Hematopoietic multipotent progenitor cell treated with erythropoietin and hydrocortisone succinate and interleukin-3 and kit ligand, for 8 days (in vitro differentiated cells): ENCODE measurements around the gene SLC24A4.

Experiments used
- DNase-seq: peaks from one replicate; pipeline ENCODE4 v3.0.0-alpha.2; 2015

SLC24A4 gene

DNA sequence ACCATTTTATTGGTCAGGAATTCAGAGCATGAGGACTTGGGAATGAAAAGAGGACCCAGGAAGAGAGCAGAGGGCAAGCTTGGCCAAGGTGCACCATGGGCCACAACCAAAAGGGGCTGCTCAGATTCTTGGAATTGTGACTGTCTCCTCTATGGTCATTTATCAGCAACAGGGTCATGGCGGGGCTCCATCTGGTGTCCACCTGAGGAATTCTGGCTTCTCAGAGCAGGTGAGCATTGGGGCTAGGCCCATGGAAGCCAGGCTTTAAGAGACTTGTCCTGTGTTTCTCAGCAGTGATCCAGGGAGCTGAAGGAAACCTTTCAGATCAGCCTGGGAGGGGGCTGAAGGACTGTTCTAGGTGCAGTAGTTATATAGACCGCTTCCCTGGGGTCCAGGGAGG is 188.0 kb downstream of the SLC24A4 start:
- DNase-seq, result no peak

DNA sequence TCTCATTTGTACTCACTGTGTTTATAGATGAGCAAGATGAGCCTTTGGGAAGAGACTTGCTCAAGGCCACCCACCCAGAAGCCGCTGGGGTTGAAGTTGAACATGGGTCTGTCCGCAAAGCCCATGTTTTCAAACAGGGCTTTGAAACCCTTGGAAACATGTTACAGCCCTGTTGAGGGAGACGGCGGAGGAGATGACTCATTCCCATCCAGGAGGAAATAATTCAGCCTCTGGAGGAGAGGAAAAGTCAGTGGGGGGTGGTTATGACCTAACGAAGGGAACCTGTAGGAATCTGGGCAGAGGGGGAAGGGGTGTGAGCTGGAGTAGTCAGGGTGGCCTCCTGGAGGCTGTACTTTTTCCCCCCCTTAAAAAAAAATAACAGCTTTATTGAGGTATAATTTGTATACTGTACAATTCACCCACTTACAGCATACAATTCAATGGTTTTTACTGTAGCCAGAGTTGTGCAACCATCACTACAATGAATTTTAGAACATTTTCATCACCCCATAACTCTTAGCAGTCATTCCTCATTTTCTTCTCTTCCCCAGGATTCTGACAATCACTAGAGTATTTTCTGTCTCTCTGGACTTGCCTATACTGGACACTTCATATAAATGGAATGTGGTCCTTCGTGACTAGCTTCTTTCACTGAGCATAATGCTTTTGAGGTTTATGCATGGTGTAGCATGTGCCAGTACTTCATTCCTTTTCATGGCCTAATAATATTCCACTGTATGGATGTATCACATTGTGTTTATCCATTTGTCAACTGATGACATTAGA is 188.7 kb downstream of the SLC24A4 start:
- DNase-seq, result no peak

DNA sequence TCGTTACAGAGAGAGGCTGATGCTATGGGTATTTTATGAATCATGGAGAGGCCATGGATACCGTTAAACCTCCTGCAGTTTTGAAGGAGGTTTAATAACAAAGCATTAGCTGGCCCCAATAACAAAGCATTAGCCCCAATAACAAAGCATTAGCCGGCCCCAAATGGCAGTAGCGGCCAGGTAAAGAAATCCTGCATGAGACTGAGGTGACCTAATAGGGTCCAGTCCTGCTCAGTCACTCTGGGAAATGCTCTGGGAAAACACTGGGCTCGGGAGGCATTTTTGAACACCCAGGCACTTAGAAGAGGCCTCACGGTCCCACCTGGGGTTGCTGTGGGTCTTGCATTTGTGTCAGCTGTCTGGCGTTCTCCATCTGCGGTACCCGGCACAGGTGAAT is 189.8 kb downstream of the SLC24A4 start:
- DNase-seq, result no peak

DNA sequence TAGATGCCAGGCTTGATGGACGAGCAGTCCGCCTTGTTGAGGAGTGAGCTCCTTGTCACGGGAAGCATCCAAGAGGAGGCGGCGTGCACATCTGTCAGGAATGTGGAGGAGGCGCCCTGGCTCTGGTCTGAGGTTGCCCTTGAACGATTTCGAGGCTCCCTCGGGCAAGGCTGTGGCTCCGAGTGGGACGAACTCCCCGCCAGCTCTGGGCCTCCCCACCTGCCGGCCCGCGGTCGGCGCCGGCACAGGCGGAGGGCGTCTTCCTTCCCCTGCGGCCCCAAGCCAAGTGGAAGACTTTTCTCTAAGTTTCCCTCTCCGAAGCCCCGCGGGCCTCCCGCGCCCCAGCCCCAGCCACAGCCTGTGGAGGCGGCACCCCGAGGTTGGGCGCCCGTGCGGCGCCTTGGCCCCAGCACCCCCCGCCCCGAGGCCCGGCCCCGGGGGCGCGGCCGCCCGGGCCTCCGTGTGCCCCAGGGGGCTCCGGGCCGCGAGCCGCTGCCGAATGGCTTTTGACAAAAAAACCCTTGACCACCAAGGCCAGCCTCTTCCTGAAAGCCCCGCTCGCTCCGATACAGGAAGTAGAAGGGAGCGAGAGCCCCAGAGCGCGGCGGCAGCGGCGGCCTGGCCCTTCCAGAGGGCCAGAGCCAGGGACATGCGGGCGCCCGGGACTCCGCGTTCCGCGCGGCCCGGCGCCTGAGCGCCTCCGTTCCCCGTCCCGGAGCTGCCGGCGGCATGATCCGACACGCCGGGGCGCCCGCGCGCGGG is 190.4 kb downstream of the SLC24A4 start, which contains the start of gene RIN3:
Gene RIN3, plus strand, starts transcription at position 578 of the 762 bp plus-strand sequence. Its CDS starts 152 bp downstream, at position 730.
- peak; percentile 58 for DNase-seq

DNA sequence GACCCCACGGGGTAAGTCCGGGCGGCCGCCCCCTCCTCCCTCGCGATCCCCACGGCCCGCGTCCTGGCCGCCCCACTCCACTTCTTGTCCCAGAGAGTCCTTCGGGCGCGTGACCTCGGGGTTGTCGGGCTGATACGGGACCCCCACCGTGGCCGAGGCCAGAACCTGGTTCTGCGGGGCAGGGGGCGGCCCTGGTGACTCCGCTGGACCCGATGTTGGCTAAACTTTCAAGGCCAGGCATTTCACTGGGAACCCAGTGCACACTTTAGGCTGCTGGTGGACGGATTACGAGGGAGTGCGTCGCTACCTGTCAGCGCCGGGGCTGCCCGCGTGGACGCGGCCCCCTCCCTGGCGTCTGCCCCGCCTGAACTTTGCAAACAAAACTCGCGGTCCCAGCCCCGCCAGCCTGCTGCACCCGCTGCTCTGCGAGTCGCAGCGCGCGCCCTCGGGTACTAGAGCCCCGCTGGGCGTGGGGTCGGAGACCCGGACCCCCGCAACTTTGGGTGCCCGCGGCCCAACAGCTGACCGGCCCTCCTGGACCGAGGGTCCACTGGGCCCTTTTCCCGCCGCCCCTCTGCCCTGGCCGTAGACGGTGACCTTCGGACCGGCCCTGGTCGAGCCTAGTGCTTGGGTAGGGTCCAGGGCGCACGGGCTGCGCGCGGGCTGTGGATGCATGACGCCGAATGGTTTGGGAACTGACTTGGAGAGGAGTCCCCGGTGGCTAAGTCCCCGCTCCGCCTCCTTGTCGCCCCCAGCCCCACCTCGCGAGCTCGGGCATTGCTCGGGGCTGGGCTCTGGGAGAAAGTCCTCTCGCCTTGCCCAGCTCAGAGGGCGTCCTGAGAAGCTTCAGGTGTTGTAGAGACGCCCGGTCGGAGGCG is 191.2 kb downstream of the SLC24A4 start:
- DNase-seq, result no peak

DNA sequence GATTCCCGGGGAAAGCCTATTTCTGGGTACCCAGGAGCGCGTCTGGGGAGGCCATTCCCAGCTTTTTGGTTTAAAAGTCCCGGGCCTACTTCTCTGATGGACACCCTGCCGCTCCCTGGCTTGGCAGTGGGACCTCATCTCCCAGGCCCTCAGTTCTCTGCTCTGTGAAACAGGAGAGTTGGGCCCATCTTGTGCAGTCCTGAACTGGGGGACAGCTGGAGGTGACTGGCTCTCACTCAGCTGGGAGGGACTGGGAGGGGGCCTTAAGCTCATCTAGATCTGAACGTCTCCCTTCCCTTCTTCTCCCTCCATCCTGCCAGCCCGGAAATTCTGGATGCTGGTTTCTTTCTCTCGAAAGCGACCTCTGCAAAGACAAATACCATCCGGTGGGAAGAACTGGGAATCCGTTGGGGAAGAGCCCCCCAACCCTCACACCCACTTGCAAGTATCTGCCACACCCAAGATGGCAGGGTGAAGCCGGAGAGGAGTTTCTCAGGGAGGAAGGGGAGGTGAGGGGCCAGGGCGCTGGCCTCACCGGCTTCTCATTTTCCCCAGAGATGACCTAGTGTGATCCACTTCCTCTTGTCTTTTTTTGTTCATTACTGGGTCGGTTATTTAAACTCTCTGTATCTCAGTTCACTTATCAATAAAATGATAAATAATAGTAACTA is 192.0 kb downstream of the SLC24A4 start:
- DNase-seq, result no peak

DNA sequence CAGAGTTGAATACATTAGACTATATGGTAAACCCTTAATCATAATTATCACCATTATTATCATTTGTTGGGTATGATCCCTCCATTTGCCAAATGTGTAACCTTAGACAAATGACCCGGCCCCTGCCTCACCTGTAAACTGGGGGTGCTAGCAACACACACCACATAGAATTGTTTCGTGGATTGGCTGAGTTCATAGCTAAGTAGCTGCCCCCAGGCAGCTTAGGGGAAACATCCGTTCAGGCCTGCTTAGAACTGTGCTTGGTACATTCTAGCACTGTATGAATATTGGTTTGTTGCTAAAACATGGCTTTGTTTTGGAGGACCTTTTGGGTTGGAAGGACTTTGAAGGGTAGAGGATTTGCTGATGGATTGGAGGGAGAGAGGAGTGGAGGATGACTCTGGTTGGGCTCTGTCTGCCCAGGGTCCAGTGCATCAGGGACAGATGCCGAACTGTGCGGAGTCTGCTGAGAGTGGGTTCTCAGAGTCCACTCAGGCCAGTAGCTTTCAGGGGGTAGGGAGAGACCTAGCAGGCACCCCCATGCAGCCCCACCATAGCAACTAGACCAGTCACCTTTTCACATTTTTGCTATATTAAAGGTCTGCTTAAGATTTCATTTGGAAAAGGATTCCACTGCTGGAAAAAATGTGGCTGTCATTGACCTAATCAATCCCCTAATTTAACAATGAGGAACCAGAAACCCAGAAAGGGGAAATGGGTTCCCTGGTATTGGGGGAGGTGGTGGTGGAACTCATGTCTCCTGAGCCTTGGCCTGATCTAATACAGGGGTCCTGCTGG is 192.8 kb downstream of the SLC24A4 start:
- no peak for DNase-seq

DNA sequence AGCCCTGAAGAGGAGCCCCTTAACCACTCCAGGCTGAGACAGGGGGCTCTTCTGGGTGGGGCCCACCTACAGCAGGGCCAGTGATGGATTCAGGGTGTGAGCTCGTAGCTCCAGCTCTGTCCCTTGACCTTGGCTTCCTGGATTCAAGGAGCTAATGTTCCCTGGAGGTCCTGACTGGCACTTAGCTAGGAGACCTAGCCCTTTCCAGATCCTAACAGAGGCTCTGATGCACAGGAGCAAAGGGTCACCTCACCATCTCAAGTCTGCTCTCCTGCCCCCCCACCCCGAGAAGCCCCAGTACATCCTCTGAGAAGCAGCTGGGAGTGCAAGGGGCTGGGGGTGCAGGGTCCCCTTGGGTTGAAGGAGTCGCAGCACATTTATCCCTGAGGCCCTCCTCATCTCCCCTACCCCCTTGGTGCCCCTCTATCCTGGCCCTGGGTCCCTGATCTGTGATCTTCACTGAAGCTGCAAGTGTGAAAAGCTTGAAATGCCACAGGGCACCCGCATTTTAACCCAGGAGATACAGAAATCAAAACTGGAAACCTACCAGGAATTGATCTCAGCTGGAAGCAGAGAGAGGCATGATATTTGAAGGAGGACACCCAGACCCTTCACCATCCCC is 193.5 kb downstream of the SLC24A4 start:
- no peak for DNase-seq

DNA sequence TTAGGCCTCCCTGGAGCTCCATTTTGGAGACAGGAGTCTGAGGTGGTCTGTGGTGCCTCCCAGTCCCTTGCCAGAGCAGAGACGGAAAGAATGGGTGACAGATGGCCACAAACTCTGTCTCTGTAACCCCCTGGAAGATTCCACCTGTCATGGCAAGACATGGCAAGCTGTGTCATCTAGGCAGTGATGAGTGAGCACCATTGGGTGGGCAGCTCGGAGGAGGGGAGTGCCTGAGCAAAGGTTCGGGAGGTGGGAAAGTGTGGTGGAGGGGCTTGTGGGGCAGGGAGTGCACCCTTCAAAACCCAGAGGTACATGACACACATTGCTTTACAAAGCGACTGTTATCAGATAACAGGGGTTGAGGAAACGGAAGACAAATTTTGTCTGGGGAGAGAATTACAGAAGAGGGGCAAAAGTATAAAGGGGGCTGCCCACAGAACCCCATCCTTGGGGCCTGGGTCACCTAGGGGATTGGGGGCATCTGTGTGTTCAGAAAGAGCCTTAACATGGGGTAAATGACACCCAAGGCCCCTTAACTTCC is 194.1 kb downstream of the SLC24A4 start:
- DNase-seq, result no peak

DNA sequence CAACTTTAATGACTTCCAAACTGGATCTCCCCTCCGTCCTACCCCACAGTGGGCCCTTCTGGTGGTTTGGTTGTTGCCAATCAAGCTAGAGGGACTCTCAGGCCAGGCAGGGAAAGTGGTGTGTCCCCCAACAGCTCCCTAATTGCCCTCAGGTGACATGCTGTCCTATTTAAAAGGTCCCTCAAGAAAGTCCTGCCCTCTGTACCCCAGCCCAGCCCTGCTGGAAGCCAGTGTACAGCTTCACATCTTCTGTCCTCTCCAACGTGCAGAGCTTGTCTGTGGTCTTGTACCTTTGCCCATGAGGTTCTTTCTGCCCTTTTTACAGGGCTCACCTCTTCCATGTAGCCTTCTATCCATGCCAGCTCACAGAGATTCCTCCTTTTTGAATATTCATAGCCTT is 194.8 kb downstream of the SLC24A4 start:
- DNase-seq, result no peak

DNA sequence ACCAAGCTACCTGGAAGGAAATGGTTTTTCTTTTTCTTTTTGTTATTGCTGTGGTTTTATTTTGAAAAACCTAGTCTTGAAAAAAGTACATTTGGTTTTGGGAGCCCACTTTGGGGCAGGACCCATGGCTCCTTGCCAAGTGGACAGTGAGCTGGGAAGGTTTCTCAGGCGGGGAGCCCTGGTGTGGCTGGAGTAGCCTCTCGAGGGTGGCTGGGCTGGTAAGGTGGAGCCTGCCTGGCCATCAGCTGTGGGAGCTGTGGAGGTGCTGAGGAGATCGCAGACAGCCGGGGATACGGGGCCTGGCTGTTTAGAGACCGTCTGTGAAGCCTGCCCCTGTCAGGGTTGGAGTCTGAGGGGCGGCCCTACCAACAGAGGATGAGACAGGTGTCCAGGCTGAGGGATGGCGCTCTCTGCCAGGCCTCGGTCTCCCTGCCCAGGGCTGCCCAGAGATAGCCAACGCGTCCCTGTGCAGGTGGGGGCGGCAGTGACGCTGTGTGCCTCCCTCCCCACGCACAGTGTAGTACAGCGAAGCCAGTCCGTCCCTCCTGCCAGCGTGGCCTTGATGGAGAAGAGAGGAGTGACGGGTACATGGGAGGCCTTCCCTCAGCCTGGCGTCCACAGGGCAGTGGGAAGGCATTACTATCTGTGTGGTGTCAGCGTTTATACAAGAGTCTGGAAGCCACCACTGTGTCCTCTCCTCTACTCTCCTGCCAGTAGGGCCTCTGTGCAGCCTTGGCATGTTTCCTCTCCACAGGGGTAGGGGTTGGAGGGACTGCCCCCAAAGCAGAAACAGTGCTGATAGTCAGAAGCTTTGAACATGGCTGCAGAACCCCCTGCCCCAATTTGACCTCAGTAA is 196.5 kb downstream of the SLC24A4 start:
- no peak for DNase-seq

DNA sequence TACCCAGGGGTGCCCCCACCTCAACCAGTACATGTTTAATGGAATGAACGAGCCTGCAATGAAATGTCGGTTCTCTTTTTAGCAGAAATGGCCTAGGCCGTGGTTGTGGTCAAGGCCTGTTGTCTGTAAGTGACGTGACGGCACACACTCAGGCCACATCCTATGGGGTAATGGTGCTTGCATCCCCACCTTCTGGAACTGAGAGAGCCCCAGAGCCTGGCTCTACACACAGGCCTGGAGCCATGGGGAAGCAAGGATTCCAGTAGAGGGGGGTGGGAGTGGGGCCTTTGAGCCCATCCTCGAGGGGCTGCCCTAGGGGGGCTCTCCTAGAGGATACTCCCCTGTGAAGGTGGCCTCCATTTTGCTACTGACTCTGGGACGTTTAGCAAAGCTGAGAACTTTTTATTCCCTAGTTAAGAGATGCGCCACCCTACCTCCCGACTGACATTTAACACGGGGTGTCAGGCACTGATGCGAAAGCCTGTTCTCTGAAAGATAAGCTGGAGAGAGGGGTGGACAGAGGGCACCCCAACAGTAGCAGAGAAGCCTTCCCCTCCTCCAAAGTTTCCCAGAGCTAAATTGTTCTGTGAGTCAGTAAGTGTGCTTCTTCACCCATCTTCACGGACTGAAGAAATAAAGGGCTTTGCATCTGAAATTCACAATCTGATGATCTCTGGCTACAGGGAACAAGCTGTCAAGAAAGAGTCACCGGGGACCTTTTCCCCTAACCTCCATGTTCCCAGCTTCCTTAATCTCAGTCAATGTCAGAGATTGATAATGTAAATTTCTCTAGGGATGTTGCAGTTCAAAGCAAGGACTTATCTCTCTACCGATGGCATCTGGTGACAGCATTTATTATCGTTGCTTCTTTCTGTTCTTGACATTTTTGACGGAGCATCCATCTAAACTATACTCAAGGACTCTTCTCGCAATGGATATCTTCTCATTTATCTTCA is 197.4 kb downstream of the SLC24A4 start:
- DNase-seq, result peak; percentile 81

DNA sequence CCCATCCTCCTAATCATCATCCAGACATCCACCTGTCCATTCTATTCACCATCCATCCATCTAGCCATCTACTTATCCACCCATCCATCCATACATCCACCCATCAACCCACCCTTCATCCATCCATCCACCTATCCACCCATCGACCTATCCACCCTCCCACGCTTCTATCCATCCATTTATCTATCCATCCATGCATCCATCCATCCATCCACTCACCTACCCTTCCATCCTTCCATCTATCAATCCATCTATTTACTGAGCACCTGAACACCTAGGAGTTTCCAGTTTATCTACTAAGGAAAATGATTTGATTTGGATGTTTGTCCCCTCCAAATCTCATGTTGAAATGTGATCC is 198.1 kb downstream of the SLC24A4 start:
- DNase-seq, result no peak

DNA sequence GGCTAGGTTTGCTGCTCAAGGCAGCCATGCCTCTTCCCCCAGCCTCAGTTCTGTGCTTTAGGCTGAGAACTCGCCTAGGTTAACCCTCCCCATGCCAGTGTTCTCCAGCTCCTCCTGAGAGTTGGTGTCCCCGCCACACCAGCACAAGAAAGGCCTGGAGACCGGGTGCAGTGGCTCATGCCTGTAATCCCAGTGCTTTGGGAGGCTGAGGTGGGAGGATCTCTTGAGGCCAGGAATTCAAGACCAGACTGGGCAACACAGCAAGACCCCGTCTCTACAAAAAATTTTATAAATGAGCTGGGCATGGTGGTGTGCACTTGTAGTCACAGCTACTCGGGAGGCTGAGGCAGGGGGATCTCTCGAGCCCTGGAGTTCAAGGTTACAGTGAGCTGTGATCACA is 200.8 kb downstream of the SLC24A4 start:
- no peak for DNase-seq

DNA sequence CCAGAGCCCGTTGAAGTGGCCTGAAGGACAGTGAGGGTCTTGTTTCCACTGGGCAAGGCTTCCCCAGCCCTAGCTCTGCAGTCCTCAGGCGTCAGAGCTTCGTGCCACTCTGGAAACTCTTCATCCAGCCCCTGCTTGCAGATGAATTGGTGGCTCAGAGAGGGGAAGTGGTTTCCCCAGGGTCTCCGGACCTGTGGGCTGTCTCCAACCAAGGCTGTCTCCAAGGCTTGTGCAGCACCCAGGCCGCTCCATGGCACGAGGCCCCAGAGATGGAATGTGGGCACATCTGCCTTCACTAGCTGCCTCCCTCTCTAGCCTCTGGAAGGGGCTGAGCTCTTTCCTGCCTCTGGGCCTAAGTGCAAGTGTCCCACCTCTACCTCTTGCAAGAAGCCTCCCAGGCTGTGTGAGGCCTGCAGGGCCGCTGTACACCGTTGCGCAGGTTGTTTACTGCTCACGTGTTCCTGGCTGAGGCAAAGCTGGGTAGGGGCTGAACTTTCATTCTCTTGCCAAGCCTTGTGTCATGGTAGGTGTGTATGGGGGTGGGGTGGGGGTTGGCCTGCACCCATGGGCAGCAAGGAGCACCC is 201.7 kb downstream of the SLC24A4 start:
- DNase-seq, result no peak

DNA sequence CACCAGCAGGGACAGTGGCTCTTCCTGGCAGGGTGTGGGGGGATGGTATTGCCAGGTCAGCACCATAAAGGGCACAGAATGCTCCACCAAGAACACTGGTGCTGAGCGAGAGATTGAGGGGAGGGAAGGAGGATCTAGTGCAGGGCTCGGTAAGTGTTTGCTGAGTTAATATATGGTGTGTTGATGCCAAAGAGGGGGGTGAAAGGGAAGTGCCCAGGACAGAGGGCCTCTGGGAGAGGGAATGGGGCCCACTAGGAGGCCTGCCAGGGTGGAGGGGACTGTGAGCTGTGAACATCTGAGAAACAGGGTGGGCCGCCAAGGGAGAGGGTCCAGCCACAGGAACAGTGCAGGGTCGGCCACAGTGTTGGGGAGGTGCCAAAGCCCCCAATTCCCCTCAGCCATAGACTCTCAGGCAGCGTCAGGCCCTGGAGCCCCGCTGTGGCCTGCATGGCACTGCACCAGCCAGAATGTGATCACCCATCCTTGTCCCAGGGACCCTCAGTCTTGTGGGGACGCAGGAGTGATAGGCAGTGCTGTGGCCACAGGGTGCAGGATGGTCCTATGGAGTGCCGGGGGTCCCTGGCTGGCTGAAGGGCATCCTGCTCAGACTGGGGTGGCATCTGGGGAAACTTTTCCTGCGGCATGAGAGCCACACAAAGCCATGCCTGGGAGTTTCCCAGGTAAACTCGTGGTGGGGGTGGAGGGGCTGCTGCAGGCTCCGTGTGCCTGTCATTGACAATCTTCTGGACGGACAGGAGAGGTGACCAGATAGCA is 202.5 kb downstream of the SLC24A4 start:
- no peak for DNase-seq

DNA sequence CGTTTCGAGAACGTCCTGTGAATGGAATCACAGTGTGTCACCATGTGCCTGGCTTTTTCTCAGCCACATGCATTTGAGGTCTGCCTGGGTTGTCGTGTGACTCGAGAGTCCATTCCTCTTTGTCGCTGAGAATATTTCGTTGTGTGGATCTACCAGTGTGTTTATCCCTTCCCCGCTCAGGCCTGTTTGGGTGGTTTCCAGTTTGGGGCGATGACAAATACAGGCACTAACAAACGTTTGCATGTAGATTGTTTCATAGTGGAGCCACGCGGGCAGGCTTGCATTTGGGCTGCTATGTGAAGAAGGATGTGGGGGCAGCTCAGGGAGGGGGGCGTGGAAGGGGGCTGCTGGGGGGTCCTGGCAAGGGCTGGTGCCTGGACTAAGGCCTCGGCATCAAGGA is 204.8 kb downstream of the SLC24A4 start:
- no peak for DNase-seq
